ENCODE data around the gene IER3IP1.
"Not testable (repeated sequence)": the region's sequence is repeated elsewhere in the genome, so short reads cannot be mapped to it uniquely, and the experiment has no call there.

Gene IER3IP1, protein sequence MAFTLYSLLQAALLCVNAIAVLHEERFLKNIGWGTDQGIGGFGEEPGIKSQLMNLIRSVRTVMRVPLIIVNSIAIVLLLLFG

DNA sequence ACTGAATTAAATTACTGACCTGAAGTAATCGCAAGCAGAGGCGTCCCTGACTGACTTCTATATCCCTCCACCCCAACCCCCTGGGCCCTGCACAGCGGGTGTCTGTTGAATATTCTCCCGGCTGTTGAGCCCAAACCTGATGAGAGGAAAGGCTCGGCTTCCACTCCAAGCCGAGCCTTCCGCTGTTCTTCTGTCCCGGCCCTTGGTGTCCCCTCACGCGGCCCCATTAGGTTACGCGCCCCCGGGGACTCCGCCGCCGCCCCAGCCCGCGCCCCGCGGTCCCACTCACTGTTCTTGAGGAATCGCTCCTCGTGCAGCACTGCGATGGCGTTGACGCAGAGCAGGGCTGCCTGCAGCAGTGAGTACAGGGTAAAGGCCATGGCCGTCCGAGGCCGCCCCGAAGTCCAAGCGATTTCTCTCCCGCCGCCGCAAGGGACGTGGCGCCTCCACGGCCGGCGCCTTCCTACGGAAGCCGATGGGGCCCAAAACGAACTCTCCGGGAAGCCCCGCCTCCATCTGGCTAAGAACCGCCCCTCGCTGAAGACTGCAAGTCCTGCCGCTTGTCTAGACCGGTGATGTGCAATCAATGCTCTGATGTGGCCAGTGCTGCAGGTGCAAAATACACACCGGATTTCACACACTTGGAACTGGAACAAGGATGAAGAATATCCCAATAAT is at the start of gene IER3IP1:
Gene IER3IP1, minus strand, starts transcription at position 467 of the 678 bp plus-strand sequence. Its CDS starts 87 bp downstream, at position 380.
- peak; percentile 76 for DNase-seq

DNA sequence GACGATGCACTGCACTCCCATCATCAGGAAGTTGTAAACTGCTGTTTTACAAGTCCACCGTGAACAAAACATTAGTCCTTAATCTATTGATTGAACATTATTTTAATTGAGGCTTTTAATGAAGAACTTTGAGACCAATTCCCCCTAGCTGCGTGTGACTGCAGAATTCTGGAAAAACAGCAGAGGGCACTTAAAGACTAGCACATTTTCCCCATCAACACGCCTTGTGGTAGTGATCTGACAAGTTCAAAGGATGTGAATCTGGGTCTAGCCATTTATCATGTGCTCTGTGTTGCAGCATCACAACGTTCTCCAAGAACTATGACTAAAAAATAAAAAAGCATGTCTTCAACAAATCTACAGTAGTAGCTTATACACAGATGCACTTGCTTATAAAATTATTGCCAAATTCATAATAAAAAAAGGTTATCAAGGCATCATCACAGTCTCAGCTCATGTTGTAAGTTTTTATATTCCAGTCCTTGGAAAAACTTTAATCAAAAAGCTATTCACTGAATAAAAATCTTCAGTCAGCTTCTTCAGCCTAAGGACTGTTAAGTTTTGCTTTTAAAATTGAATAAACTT is 39.5 kb upstream of the IER3IP1 start:
- peak; percentile 8 for DNase-seq

DNA sequence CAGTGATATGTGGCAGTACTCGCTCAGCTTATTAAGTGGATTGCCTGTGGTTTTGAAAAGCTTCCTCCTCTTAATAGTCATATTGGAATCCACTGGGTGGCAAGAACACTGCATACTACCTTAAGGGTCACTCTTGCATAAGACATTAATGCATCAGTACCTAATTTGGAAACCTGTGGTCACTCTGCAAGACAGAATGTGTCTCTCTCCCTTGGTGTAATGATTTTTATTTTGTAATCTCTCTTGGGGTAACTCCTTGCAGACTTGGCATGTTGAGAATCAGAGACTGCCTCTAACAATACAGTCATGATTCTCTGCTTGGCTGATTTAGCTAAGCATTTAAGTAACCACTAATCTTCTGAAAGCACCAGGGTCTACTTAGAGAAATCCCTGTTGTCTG is 33.0 kb upstream of the IER3IP1 start:
- DNase-seq, result no peak

DNA sequence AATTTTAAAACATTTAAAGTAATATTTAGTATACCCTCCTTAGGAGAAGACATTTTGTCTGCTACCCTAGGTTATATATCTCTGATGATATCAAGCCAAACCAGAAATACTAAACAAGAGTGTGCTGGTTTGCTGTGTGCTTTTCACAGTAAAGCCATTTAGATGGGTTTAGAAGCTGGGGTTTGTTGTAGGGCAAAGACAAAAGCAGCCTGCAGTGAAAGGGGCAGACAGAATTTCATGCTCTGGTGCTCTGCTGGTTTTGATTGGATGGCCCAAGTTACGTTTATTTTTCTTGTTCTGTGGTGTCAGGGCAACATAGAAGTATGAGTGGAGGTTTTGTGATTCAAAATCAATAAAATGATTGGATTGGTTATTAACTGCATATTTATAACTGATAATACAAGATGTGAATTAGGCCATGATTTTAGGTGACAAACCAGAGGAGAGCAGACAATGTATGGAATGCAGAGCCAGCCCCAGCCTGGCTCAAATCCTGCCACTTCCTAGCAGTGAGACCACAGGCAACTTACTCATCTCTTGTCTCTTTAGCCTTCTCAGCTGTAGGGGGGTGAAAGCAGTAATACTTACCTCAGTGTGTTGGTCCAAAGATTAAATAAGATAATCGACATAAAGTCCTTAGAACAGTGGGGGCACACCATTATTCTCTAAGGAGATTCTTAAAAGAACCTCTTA is 30.9 kb upstream of the IER3IP1 start:
- DNase-seq, result no peak

DNA sequence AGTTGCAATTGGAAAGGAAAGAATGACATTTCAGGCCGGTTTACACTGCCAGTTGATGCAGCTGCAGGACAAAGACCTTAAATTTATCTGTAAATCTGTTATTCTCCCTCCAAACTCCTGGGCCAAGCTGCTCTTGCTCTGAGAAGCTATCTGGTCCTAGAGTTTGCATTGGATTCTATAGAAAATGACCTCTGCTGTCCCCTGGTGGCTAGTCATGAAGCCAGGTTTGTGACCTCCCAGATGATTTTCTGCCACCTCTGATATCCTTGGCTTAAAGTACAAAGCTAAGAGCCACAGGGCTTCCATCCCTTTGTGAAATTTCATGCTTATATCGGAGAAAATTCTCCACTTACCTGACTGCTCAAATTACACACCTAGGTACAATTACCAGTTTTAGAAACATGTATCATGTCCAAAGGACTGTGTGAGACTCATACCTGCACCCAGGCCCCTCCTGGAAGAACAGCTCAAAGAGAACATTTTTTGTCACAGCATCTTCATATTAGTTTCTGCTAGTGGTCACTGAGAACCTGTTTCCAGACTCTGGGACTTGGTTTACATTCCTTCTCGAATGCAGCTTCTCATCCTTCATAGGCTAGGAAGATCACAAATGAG is 28.9 kb upstream of the IER3IP1 start:
- DNase-seq, result peak; percentile 9

DNA sequence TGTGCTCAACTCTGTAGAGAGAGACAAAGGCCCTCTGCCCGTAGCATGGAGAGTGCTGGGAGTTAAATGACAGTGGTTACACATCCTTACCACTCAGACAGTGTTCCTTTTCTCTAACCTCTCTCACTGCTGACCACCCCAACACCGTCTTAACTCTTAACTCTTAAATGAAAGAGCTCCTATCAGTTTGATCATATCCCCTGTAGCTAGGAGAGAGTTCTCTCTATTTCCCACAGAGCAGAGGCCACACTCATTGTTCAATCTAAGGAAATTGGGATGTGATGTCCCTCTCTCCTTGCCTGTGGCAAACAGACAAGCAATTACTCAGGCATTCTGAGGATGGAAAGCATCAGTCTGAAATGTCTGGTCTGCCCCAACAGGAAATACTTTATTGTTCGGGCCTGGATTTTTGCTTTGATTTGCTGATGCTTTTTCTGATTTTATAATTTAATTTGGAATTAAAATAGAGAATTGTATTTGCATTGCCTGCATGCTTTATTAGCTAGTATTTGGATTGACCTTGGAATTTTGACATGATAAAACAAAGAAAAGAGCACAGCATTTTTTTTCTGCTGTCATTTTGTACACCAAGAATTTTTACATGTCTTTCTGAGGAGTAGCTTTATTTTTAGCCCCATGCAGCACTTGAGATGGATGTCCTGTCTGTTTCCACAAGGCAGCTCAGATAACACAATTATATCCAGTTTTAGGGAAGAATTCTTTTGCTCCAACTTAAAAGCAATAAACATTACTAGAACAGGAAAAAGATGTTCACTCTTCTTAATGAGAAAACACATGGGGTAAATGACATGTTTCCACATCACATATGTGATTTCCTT is 27.7 kb upstream of the IER3IP1 start:
- no peak for DNase-seq

DNA sequence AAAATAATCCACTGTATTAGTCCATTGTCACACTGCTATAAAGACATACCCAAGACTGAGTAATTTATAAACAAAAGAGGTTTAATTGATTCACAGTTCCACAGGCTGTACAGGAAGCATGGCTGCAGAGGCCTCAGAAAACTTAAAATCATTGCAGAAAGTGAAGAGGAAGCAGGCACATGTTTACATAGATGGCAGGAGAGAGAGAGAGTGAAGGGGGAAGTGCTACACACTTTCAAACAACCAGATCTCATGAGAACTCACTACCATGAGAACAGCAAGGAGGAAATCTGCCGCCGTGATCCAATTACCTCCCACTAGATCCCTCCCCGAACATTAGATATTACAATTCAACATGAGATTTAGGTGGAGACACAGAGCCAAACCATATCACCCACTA is 19.8 kb upstream of the IER3IP1 start:
- DNase-seq, result not testable (repeated sequence)

DNA sequence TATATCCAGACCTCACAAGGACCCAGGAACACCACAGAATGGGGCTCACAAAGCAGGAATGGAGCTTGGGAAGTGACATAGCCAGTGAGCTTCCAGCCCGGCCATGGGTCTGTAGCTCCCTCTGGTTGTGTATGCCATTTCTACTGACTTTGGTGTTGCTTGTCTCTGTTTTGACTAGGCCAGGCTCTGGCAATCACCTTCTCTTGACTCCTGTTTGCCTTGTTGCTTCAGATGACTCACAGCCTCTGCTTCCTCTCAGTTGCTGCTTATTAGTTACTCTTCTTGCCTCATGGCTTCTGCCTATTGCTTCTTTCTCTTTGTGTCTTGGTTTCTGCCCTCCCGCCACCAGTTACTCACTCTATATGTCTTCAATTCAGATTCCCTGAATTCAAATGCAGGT is 15.8 kb upstream of the IER3IP1 start:
- no peak for DNase-seq

DNA sequence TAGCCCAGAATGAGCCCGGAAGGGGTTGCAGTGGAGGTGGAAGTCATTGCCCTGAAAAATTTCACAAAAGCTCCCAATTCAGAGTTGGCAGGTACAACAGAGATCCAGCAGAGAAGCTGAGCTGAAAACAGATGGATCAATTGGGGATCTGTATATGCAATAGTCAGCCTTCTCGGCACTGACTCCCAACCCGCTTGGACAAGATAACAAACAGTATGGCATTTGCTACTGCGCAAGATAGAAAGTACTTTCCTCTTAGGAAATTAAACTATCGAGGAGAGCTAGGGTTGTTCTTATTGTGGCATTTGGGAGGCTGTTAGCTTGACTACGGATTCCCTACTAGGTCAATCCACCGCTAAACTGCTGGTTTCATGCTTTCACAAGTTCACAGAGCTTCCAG is 11.6 kb upstream of the IER3IP1 start:
- no peak for DNase-seq

DNA sequence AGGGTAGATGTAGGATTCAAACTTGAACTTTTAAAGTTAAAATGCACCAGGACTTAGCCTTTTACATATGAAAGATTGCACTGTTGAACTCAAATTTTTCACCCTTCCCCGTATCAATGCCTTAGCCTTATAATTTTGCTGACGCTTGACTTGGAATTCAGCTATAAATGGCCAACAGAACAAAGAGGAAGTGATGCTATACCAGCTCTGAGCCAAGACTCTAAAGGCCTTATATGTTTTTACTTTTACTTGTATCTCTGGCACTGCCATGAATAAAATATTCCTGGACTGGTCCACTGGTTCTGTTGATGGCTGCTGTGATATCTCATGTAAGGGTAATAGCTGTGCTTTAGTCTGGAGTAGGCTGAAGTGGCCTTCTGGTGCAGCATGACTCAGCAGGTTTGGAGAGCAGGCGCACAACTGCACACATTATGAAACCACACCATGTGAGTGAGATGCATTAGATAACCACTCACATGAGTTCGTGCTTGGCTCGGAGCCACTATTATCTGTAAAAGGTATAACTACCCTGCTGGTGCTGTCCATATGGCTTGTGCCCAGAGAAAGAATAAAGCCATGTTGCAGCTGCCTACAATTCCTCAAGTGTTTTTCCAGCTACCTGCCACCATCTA is 8.4 kb upstream of the IER3IP1 start:
- DNase-seq, result peak; percentile 83

DNA sequence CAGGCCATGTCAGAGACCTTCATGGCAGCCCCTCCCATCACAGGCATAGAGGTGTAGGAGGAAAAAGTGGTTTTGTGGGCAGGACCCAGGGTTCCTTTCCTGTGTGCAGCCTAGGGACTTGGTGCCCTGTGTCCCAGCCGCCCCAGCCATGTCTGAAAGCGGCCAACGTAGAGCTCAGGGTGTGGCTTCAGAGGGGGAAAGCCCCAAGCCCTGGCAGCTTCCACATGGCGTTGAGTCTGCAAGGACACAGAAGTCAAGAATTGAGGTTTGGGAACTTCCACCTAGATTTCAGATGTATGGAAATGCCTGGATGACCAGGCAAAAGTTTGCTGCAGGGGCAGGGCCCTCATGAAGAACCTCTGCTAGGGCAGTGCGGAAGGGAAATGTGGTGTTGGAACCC is 6.0 kb upstream of the IER3IP1 start:
- not testable (repeated sequence) for DNase-seq

DNA sequence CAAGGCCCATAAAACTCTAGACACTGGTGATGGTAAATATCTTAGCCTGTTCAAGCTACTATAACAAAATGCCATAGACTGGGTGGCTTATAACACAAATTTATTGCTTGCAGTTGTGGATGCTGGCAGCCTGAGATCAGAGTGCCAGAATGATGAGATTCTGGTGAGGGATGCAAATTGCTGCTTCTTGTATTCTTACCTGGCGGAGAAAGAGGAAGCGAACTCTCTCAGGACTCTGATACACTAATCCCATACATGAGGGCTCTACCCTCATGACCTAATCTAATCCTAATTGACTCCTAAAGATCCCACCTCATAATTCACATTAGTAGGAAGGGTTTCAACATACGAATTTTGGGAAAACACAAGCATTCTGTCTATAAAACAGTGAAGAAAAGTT is 4.6 kb upstream of the IER3IP1 start:
- no peak for DNase-seq

DNA sequence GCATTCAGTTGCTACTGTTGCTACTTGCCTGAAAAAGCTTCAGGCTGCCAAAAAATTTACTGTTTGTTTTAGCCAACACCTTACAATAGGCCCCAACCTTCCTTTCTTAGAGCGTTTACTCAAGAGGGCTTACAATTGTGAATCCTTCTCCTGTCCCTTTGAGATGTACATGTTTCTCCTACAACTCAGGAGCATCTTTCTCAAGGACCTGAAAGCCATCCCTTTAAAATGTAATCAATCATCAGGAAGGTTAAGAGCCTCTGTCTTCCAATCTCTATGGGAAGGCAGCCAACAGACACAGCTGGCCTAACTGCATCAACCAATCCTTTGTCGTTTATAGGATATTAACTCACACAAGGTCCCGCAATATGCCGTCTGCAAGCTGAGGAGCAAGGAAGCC is 3.4 kb upstream of the IER3IP1 start:
- DNase-seq, result peak; percentile 47

DNA sequence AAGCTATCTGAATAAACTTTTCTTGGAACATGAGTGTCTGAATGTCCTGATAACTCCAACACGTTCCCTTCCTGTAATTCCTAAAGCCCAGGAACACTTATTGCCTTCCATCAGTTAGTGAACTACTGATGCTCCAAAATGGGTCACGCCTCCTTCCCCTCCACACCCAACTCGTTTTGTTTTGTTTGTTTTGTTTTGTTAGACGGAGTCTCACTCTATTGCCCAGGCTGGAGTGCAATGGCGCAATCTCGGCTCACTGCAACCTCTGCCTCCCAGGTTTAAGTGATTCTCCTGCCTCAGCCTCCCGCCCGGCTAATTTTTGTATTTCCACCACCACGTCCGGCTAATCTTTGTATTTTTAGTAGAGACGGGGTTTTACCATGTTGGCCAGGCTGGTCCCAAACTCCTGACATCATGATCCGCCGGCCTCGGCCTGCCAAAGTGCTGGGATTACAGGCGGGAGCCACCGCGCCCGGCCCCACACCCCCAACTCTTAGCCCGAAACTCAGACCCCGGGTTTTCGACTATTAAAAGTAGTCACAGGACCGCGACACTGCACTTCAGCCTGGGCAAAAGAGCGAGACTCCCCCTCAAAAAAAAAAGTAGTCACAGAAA is 774 bp downstream of the IER3IP1 start:
- peak; percentile 0 for DNase-seq

DNA sequence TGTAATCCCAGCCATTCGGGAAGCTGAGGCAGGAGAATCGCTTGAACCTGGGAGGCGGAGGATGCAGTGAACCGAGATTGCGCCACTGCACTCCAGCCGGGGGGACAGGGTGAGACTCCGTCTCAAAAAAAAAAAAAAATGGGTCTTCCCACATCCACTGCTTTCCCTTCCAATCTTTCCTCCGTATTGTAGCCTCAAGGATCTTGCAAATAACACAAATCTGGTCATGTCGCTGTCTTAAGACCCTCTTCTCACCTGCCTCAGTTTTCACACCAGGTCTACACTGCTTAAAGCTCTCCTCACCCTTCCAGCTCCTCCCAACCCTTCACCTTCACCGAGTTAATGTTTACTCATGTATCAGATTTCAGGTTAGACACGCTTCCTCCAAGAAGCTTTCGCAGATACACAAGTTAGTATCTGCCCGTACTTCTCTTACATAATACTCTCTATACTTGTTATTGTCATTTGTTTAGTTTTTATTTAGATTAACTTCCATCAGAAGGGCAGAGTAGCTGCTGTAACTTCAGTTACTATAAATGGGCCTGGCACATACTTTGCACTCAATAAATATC is 1.5 kb downstream of the IER3IP1 start:
- DNase-seq, result peak; percentile 15

DNA sequence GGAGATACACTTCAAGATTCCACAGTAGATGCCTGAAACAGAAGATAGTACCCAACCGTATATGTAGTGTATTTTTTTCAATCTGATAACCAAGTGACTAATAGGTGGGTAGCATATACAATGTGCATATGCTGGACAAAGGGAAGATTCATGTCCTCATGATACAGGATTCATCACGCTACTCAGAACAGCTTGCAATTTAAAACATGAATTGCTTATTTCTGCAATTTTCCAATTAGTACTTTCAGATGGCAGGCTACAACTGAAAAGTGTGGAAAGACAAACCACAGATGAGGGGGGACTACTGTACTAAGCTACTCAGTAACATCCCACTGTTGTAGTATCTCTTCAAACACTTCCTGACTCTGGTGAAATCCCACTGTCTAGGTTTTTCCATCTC is 3.7 kb downstream of the IER3IP1 start:
- no peak for DNase-seq

DNA sequence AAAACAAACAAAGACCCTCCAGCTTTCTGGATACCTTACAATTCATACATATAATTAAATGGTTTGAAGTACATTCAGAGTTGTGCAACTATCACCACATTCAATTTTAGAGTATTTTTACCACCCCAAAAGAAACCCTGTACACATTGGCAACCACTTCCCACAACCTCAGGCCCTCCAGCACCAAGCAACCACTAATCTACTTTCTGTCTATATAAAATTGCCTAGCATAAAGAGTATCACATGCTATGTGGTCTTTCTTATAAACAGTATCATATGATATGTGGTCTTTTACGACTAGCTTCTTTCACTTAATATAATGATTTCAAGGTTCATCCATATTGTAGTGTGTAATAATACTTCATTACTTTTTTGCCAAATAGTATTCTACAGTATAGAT is 7.3 kb downstream of the IER3IP1 start:
- no peak for DNase-seq

DNA sequence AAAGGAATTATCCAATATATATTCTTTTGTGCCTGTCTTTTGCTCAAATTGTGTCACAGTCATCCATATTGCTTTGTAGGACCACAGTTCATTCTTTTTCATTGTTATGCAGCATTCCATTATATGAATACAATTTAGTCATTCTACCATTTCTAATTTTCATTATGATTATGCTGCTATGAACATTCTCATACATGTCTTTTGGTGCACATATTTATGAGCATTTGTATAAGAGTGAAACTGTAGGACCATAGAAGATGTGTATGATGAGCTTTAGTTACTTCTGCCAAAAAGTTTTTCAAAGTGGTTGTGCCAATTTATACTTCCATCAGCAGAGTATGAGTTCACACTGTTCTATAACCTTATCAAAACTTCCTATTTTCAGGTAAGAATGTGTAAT is 7.7 kb downstream of the IER3IP1 start:
- DNase-seq, result no peak

DNA sequence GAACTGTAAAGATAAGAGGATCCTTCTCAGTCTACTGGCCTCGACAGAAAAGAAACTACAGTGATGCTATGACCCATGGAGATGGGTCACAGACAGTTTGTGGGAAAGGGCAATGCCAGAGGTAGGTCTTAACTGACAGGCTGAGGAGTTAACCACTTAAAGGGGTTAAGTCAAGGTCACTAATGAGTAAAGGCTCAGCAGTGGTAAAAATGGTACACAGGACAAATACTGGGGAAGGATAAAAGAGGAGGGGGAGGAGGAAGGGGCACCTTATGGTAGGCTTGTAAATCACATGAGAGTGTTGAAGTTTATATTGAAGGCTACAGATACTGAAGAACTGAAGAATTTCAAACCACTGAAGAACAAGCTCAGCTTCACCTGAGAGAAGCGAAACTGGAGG is 9.9 kb downstream of the IER3IP1 start:
- DNase-seq, result no peak

DNA sequence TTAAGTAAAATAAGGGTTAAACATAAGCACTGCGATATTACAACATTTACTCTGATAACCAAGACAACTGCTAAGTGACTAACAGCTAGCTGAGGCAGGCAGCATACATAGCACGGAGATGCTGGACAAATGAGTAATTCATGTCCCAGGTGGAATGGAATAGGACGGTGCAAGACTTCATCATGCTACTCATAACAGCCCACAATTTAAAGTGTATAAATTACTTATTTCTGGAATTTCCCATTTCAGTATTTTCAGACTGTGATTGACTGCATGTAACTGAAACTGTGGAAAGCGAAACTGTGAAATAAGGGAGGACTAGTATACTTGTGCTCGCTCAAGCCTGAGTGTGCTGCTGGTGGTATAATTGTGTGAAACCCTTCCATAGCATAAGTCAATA is 12.9 kb downstream of the IER3IP1 start:
- DNase-seq, result no peak

DNA sequence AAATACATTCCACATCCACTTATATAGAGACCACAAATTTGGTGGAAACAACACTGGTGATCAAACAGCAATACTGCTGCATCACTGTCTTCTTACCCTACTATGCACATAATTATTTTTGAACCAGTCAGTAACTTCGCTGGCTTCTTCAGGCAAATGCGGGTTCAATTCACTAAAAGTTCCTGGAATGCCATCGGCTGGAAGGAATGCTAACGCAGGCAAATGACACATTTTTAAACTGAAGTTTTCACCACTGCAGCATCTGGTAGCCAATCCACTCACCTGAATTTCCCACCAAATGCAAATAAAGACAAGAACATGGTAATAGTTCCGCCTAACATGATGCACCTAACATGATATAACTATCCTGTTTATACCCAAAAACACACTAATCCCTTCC is 15.9 kb downstream of the IER3IP1 start:
- no peak for DNase-seq

Measured in NCI-H2029 (cell line).